Measurements from ENCODE around the gene CADM2. TPM values are rescaled to one million over a fixed set of nuclear protein-coding genes. Genes with fewer than 3 reads are reported as not detected.

The CADM2 gene
- total RNA-seq, 1 experiment from 2014 or later: 10.9 TPM

DNA sequence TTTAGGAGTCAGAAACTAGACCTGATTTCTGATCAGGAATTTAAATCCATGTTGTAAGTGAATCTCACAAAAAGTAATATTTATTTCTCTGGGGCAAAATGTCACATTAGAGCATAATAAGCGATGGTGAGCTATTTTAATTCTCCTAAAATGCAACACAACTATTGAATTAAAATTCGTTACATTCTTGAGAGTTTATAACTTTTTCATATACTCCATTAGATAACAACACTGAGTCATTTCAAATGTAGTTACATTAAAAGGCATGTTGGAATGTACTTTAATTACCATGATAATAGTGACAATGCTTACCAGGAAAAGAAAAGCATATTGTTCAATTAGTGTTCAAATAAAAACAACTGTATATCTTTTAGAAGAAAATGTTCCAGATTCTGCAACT, 116.9 kb downstream of the CADM2 start:
- Histone ChIP-seq H2BK5ac (ENCODE audit: insufficient read length, low read length) (no peak overlapping the region), H3K14ac (ENCODE audit: insufficient read depth, low read length) (no peak overlapping the region), H3K27me3 (ENCODE audit: insufficient read depth, low read length) (no peaks in the 10 kb centered on the region), H3K4ac (ENCODE audit: low read depth, low read length) (no peak overlapping the region), H3K79me1 (ENCODE audit: insufficient read depth, low read depth, low read length, poor library complexity, severe bottlenecking) (no peaks in the 10 kb centered on the region), H2BK12ac (ENCODE audit: insufficient read length, low read depth, low read length) (no peak overlapping the region), H3K23ac (ENCODE audit: insufficient read length, low read depth, low read length) (no peak overlapping the region), H4K5ac (ENCODE audit: insufficient read length, low read depth, low read length) (no peak overlapping the region), H2AK5ac (ENCODE audit: insufficient read length, low read length) (no peak overlapping the region), H2AFZ (ENCODE audit: low read length) (no peak overlapping the region), H3T11ph (ENCODE audit: low read length) (no peak overlapping the region), H3K9ac (ENCODE audit: extremely low read depth, insufficient read length, low read length) (no peak overlapping the region), H2BK120ac (ENCODE audit: low read depth, low read length, poor library complexity, severe bottlenecking) (no peak overlapping the region), H2BK15ac (ENCODE audit: low read depth, low read length) (no peak overlapping the region), H3K56ac (ENCODE audit: insufficient read length, low read depth, low read length) (no peak overlapping the region), H4K20me1 (ENCODE audit: control insufficient read depth, insufficient read depth, insufficient read length) (no peaks in the 10 kb centered on the region), H3K18ac (ENCODE audit: insufficient read length, low read depth, low read length) (no peak overlapping the region), H3K27ac (ENCODE audit: insufficient read length, low read depth, low read length) (no peak overlapping the region), H4K8ac (replicated peaks; ENCODE audit: insufficient read length, low read depth, low read length) (no peak overlapping the region), H3K9me3 (ENCODE audit: control insufficient read depth, low read depth, low read length) (no peaks in the 10 kb centered on the region), H4K91ac (ENCODE audit: insufficient read length, low read depth, low read length) (no peak overlapping the region), H3K79me2 (ENCODE audit: insufficient read depth, low read length) (no peaks in the 10 kb centered on the region), H3K4me1 (ENCODE audit: insufficient read depth, low read length) (no peaks in the 10 kb centered on the region), H2BK20ac (ENCODE audit: low read depth, low read length, poor library complexity, severe bottlenecking) (no peak overlapping the region), H3K4me2 (ENCODE audit: insufficient read depth, insufficient read length, low read length) (no peak overlapping the region), H3K23me2 (ENCODE audit: insufficient read length, low read depth, low read length, poor library complexity, severe bottlenecking) (no peaks in the 10 kb centered on the region)
- TF ChIP-seq, protein P1, sequence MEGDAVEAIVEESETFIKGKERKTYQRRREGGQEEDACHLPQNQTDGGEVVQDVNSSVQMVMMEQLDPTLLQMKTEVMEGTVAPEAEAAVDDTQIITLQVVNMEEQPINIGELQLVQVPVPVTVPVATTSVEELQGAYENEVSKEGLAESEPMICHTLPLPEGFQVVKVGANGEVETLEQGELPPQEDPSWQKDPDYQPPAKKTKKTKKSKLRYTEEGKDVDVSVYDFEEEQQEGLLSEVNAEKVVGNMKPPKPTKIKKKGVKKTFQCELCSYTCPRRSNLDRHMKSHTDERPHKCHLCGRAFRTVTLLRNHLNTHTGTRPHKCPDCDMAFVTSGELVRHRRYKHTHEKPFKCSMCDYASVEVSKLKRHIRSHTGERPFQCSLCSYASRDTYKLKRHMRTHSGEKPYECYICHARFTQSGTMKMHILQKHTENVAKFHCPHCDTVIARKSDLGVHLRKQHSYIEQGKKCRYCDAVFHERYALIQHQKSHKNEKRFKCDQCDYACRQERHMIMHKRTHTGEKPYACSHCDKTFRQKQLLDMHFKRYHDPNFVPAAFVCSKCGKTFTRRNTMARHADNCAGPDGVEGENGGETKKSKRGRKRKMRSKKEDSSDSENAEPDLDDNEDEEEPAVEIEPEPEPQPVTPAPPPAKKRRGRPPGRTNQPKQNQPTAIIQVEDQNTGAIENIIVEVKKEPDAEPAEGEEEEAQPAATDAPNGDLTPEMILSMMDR (conservative IDR thresholded peaks at IDR 0.05): no peak
- no peak for DNase-seq
- no CpG with 5 or more reads among the region's 2 CpGs for WGBS (ENCODE audit: extremely low coverage, insufficient read length, low lambda C conversion rate)
- no peaks in the 10 kb centered on the region for H3K27me3 Mint-ChIP-seq (ENCODE audit: low read depth)
- H3K4me1 Mint-ChIP-seq: peaks cover 16 to 22% of the 10 kb centered on the region in 2 experiments
- no peaks in the 10 kb centered on the region for H3K9me3 Mint-ChIP-seq
- H3K36me3 Mint-ChIP-seq (ENCODE audit: insufficient read depth in 1 of 3, low read depth in 3 of 3): no peaks in the 10 kb centered on the region
- H3K4me3 Mint-ChIP-seq: no peak overlapping the region
- peak overlapping the region; percentile 74 to 92 (median 74); a peak in 6 of 7 replicates for H3K27ac Mint-ChIP-seq

Measured in H9 (cell line).